Liver (tissue), 3 donors: ENCODE measurements around the gene NF2.

Experiments
- HNF4G ChIP-seq: IDR thresholded peaks from 2 replicates; pipeline ENCODE4 v1.6.1; 2016; ENCODE audit warnings: antibody characterized with exemption
- JUND ChIP-seq, 2 donors: IDR thresholded peaks; 2 replicates each; pipeline ENCODE4 v1.6.1; 2016; ENCODE audit warnings: antibody characterized with exemption in 2 of 2
- RAD21 ChIP-seq, 2 donors: IDR thresholded peaks; 2 replicates each; pipeline ENCODE4 v1.6.1; 2016; ENCODE audit warnings: antibody characterized with exemption in 2 of 2, mild to moderate bottlenecking in 2 of 2
- RXRA ChIP-seq, 2 donors: IDR thresholded peaks; 2 replicates each; pipeline ENCODE4 v1.6.1; 2017 to 2018; ENCODE audit warnings: antibody characterized with exemption in 2 of 2, mild to moderate bottlenecking in 1 of 2
- TAF1 ChIP-seq: conservative IDR thresholded peaks from 2 replicates; pipeline ENCODE4 v1.6.1; 2016; ENCODE audit warnings: antibody characterized with exemption, mild to moderate bottlenecking
- YY1 ChIP-seq: IDR thresholded peaks from 2 replicates; pipeline ENCODE4 v1.6.1; 2016; ENCODE audit warnings: antibody characterized with exemption, mild to moderate bottlenecking
- TF ChIP-seq, protein P1 (sequence below): fragments of 150-350 bp; IDR thresholded peaks from 2 replicates; pipeline ENCODE4 v1.5.1; 2017; ENCODE audit warnings: improper control_type of control experiment, low read depth, low read length; ENCODE audit not compliant: missing input control
- TF ChIP-seq, protein P2 (sequence below): IDR thresholded peaks from 2 replicates; pipeline ENCODE4 v1.6.1; 2016; ENCODE audit warnings: antibody characterized with exemption
- TF ChIP-seq, protein P3 (sequence below): IDR thresholded peaks from 2 replicates; pipeline ENCODE4 v1.6.1; 2016; ENCODE audit warnings: antibody characterized with exemption
- donor health status: healthy.
- donor health status: healthy.

DNA sequence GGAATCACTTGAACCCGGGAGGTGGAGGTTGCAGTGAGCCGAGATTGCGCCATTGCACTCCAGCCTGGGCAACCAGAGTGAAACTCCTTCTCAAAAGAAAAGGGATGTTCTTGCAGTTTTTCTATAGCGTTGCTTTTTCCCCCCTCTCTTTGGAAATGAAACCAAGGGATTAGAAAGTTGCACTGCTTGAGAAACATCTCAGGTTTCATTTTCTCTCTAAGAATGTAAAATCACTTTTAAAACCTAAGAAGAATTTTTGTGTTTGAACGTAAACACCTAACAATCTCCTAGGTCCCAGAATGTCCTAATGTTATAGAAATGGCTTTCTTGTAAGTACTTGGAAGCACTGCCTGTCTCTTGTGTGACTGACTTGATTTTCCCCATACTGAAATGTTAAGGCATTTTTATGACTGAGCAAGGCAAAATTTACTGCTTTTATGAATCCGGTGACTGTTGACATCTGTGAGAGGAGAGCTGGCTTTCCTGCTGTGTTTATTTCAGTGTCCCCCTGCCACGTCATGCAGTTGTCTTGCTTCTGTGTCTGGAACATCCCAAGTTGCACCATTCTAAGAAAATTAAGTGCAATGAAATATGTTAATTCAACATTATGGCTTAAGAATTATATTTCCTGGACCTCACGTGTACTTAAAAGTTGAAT lies 37.7 kb downstream of the NF2 start:
- no peak for TF ChIP-seq TAF1
- TF ChIP-seq, protein P1, sequence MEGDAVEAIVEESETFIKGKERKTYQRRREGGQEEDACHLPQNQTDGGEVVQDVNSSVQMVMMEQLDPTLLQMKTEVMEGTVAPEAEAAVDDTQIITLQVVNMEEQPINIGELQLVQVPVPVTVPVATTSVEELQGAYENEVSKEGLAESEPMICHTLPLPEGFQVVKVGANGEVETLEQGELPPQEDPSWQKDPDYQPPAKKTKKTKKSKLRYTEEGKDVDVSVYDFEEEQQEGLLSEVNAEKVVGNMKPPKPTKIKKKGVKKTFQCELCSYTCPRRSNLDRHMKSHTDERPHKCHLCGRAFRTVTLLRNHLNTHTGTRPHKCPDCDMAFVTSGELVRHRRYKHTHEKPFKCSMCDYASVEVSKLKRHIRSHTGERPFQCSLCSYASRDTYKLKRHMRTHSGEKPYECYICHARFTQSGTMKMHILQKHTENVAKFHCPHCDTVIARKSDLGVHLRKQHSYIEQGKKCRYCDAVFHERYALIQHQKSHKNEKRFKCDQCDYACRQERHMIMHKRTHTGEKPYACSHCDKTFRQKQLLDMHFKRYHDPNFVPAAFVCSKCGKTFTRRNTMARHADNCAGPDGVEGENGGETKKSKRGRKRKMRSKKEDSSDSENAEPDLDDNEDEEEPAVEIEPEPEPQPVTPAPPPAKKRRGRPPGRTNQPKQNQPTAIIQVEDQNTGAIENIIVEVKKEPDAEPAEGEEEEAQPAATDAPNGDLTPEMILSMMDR = no peak
- TF ChIP-seq YY1 = no peak
- TF ChIP-seq JUND (IDR thresholded peaks at IDR 0.05) = no peak
- TF ChIP-seq RXRA (IDR thresholded peaks at IDR 0.05) = no peak
- TF ChIP-seq, protein P2, sequence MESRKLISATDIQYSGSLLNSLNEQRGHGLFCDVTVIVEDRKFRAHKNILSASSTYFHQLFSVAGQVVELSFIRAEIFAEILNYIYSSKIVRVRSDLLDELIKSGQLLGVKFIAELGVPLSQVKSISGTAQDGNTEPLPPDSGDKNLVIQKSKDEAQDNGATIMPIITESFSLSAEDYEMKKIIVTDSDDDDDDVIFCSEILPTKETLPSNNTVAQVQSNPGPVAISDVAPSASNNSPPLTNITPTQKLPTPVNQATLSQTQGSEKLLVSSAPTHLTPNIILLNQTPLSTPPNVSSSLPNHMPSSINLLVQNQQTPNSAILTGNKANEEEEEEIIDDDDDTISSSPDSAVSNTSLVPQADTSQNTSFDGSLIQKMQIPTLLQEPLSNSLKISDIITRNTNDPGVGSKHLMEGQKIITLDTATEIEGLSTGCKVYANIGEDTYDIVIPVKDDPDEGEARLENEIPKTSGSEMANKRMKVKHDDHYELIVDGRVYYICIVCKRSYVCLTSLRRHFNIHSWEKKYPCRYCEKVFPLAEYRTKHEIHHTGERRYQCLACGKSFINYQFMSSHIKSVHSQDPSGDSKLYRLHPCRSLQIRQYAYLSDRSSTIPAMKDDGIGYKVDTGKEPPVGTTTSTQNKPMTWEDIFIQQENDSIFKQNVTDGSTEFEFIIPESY = no peak
- TF ChIP-seq HNF4G = no peak
- TF ChIP-seq RAD21 (IDR thresholded peaks at IDR 0.05) = no peak
- TF ChIP-seq, protein P3, sequence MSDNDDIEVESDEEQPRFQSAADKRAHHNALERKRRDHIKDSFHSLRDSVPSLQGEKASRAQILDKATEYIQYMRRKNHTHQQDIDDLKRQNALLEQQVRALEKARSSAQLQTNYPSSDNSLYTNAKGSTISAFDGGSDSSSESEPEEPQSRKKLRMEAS = no peak
